ENCODE results near the gene ITGB8.
A peak's percentile ranks its signal among the peaks of the same experiment; 100 is the strongest.

Gene ITGB8

GRCh38 chr7:20343941-20344340 lies 13.2 kb downstream of the ITGB8 start:
- FAIRE-seq, result no peak

GRCh38 chr7:20344396-20344795 lies 13.7 kb downstream of the ITGB8 start:
- FAIRE-seq, result no peak

DNA sequence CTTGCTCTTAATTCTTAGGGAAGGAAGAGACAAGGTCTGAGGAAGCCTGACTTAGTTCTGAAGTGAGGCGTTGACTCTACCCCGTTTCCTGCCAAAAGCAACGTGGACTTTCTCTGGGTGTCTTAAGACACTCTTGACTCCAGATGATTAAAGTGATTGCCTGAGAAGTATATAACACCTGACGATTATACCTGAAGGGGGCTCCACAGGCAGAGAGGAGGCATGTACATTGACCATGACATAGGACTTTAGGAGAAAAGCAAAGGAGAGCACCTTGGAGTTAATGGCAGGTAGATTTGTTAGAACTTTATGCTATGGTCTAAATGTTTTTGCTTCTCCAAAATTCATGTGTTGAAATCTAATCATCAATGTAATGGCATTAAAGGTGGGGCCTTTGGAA lies 15.9 kb downstream of the ITGB8 start:
- FAIRE-seq, result no peak

DNA sequence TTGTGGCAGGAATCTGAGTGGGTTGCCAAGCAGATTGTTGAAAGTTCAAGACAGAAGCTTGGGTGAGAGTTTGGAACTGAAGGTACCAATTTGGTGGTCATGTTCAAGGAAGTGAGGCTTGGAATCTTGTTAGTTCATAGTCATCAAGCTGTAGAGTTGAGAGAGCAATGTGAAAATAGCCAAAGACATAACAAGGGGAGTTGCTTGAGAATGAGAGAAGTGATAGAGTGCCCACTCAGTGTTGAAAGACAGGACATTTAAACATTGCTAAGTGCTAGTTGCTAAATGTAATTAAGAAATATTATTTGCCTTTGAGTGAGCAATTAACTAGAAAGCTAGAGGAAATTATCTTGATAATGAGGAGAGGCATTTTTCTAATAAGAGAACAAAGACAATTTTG lies 17.0 kb downstream of the ITGB8 start:
- no peak for FAIRE-seq

DNA sequence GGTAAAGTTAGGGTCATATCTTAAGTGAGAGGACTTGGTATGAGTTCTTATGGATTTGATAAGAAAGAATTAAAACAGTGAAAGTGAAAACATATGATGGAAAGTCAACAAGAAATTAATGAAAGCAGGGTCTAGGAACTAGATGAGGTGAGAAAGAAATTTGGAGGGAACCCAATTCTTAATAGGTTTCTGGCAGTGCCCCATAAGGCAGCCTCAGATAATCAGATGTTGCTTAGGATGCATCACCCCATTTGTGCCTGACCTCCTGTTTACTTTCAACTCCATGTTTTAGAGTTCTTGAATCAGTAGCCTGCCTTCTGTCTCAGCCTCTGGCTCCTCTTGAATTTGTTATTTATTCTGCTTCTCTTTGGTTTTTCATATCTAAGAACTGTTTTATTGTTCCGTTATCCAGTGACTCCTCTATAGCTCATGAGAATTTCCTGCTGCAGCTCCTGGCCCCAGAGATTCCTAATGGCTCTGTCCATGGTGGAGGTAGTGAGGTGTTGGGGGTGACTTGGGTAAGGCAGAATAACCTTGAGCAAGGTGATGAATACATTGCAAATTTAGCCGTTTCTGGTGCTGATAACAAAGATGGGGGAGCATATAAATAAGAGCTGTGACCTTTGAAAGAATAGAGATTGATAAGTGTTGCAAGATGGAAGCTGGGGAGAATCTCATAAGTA lies 17.6 kb downstream of the ITGB8 start:
- no peak for FAIRE-seq

DNA sequence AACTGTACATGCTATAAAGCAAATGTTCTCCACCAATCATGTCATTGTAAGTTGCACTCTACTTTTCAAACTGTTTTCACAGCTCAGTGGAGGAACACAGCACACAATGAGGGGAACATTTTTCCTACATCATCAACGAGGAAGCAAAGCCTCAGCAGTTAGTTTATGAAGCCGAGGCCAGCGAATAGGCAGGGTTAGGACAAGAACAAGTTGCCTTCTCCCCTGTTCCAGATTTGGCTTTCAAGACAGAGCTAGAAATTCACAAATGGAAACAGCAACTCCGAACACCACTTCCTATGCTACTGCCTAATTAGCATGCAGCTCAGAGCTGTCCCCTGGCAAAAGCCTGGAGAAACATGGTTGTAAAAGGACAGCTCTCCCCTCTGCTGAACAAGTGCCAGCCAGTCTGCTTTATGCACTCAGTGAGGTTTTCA lies 19.8 kb downstream of the ITGB8 start:
- no peak for FAIRE-seq

- FAIRE-seq, result peak; percentile 85
Observed at GRCh38 chr7:20350996-20351692, 20.4 kb downstream of the ITGB8 start.

GRCh38 chr7:20351901-20352300 lies 21.2 kb downstream of the ITGB8 start:
- FAIRE-seq, result no peak

- no peak for FAIRE-seq
Observed at GRCh38 chr7:20352573-20353306, 22.0 kb downstream of the ITGB8 start.

DNA sequence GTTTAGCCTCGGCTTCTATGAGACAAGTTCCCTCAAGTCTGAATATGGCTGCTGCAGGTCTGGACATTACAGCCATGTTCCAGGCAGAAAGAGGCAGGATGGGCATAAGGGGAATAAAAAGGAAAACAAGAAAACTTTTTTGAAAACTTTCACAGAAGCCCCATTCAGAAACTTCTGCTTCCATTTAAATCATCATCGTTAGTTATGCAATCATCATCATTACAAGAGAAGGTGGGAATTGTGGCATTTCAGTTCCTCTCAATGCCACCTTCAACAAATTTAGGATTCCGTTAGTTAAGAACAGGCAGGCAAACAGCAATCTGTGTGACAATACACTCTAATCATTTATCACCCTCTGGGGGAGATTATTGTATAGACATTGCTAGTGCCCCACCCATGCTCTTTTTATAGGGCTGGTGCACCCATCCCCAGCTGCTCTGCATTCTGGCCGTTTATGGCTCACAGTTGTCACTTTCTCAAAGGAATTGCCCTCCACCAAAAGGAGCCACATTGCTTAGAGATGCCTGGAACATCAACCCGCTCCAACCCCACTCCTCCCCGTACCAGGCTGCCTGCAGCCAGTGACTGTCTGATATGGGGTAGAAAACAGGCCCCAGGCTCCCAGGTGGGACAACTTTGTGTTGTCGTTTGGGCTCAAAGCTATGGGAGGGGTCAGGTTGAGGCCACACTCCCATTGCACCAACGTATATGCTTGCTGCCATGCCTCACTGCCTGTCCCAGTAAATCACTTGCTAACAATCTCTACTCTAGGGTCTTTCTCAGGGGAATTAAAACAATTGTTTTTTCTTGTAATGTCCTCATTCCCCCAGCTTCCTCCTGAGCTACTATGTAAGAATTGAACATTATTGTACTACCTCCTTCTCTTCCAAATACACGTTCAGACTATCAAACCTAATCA lies 24.2 kb downstream of the ITGB8 start:
- no peak for FAIRE-seq

GRCh38 chr7:20358106-20358505 lies 27.4 kb downstream of the ITGB8 start:
- FAIRE-seq, result no peak

- FAIRE-seq, result no peak
Observed at GRCh38 chr7:20358762-20359282, 28.1 kb downstream of the ITGB8 start.

GRCh38 chr7:20359341-20359963 lies 28.8 kb downstream of the ITGB8 start:
- peak; percentile 24 for FAIRE-seq

DNA sequence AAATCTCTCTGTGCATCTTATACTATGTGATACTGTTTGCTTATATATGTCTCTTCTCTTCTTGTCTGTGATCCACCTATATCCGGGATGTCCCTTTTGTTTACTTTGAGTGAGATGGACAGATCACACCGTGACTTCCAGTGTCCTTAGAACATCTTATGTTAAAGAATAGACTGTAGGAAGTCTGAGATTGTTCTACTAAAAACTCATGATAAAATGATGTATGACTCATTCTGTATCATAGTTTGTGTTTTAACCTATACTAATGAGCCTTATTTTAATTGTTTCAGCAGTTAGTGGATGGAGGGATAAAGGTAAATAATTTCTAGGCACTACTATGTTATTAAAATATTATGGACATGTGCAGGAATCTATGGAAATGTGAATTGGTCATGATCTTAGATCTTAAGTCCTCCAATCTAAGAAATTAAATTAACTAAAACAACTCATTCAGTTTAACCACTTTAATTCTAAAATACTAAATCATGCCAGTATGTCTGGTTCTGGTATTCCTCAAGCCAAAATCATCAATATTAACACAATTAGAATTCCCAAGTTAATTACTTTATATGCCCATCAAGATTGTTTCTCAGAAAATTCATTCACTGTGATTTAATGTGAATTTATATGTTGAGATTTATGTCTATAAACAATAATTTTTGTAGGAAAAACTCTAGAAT lies 32.0 kb downstream of the ITGB8 start:
- FAIRE-seq, result peak; percentile 21

DNA sequence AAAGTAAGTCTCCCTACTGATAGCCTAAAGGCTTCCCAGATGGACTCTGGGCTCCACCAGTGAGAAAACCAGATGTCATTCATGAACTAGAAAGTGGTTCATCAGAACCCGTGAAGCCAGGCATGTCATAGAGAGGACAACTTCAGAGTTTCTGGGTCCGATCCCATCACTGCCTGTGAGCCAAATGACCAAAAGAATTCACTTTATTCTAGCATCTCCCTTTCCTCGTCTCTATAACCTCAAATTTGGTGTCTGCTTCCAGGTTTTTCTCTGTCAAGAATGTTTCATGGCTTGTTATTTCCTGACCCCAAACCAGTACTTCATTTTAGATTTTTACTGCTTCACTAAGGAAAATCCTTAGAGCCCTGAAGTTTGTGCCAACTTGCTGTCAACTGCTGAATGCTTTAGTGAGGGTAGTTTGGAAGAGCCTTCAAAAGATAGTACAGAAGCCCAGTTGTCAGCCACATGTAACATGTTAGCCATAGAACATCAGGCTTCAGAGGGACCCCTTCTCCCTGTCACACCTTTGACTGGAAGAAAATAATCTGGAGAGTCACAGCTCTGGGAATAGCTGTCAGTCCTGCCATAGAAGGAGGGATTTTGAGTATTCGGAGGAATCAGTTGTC lies 34.0 kb downstream of the ITGB8 start:
- no peak for FAIRE-seq

DNA sequence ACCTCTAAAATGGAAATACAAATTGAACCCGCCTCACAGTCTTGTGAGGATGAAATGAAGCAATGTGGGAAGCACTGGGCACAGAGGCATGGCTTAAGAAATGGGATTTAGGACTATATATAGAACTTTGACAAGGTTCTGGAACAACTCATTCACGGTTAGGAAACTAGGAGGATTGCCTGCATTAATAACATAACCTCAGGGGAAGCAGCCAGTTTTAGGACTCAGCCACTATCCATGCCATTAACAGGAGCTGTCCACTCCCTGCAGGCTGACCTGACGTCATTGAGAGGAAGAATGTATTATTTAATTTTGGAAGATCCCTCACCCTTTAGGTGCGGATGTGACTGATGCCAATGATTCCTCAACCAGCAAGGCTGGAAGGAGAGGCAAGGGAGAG lies 34.8 kb downstream of the ITGB8 start:
- no peak for FAIRE-seq

DNA sequence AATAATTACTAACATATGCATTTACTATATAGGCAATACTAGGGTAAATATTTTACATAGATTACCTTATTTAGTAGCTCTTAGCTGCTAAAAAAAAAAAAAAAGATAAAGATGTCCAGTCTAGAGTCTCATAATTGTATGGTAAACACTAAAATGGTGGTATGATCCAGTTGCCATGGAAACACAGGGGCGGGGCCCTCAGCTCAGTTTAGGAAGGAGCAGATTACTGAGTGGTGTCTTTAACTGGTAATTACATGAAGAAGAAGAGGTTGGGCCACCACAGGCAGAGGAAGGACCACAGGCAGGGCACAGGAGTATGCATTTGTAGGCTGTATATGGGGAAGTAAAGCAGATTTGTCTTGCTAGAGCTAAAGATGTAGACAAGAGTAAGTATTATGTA lies 43.7 kb downstream of the ITGB8 start:
- FAIRE-seq, result no peak

- FAIRE-seq, result no peak
Observed at GRCh38 chr7:20376796-20377195, 46.1 kb downstream of the ITGB8 start.

DNA sequence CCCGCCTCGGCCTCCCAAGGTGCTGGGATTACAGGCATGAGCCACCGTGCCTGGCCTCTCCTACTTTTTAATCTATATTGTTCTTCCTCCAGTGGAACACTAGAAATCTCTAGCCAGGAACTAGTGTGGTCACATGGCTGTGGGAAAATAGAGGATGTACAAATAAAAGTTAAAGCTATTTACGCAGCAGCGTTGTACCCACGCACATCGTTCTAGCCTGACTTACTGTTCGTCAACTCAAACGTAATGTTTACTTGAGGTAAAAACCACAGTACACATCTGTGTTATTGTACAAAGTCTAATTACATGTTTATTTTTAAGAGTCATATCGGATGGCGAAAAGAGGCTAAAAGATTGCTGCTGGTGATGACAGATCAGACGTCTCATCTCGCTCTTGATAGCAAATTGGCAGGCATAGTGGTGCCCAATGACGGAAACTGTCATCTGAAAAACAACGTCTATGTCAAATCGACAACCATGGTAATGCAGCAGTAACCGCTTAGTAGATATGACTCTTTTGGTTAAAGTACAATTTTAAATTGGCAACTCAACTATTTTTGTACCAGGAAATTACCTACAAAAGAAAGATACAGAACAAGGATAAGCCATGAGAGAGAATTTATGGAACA lies 50.8 kb downstream of the ITGB8 start:
- FAIRE-seq, result no peak

DNA sequence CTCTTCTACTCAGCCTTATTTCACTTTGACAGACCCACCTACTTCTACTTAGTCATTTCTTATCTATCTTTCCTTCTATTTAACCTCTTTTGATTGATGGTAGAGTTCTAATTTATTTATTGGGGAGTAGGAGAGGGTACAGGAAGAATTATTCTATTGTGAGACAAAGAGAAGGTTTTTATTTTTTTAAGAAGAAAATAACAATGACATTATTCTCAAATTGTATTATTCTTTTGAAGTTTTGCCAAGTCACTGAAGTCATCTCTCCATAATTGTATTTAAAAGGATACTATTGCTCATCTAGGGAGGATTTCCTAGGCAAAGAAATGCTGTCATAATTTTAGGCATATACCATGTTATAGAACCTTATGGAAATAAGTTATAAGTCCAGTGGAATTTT lies 52.7 kb downstream of the ITGB8 start:
- no peak for FAIRE-seq

- no peak for FAIRE-seq
Observed at GRCh38 chr7:20385126-20385525, 54.4 kb downstream of the ITGB8 start.
